Measurements from ENCODE around the gene AMIGO2. TPM values are rescaled to one million over a fixed set of nuclear protein-coding genes. Genes with fewer than 3 reads are reported as not detected.
"Not testable (repeated sequence)": the region's sequence is repeated elsewhere in the genome, so short reads cannot be mapped to it uniquely, and the experiment has no call there.

AMIGO2 gene
- total RNA-seq, 1 experiment from 2014 or later: 19.0 TPM

DNA sequence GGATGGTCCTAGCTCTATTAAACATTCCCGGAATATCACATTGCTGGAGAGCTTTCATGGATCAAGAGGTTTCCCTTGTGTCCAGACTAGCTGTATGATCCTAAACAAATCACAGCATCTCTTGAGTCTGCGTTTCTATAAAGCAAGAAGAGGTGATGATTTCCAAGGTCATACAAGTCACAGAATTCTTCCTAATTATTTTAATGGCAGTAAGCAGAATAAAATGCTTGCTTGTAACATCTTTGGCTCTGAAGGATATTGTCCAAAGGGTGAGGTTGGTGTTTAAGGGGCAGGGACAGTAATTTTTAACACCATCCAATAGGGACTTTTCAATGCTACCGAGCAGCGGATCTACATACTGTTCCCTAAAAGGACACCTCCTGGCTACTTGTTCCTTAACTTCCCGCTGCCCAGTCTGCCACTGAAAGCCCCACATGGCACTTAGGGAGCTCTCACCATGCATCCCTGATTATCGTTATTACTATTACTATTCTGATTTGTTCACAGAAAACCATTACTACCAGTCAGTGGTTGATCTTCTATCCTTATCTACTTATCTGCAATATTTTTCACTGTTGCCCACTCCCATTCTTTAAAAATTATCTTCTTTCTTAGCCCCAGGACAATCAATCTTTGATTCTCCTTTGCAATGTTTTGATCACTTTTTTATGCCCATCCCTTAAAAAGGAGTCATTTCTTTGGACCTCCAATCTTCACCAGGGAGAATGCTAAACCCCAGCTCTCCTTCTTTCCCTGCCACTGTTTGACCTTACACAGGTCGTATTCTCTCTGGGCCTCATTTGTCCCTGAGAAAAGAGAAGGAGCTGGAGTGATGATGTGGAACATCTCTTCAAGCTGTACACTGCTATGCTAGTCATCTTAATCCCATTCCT lies 4.3 kb downstream of the AMIGO2 start:
- Histone ChIP-seq H3K4me3 (no peak overlapping the region), H3K4me1 (replicated peaks) (peaks cover 22% of the 10 kb centered on the region), H3K27ac (no peak overlapping the region), H3K36me3 (peaks cover 12% of the 10 kb centered on the region), H3K9me3 (replicated peaks) (no peaks in the 10 kb centered on the region), H3K27me3 (replicated peaks) (no peaks in the 10 kb centered on the region)
- no peak for DNase-seq (ENCODE audit: low read depth in 1 of 2, low spot score in 2 of 2)

DNA sequence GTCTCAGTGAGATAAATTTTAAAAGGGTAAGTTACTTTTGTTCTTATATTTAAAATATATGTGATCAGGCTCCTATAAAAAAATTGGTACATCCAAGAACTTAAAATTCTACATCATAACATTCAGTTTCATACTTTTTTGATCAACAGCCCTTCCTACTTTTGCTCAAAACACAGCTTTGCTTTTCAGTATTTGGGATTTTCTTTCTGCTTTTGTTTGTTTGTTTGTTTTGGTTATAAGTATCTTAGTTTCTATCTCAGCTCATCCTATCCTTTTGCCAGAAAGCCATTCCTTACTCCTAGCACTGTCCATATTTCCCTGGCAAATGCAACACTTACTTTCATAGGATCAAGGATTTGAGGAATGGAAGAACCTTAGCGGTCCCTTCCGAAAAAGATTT lies 5.0 kb downstream of the AMIGO2 start:
- Histone ChIP-seq H3K9me3 (replicated peaks) (no peaks in the 10 kb centered on the region), H3K27ac (no peak overlapping the region), H3K4me1 (replicated peaks) (peaks cover 22% of the 10 kb centered on the region), H3K27me3 (replicated peaks) (no peaks in the 10 kb centered on the region), H3K4me3 (no peak overlapping the region), H3K36me3 (peaks cover 12% of the 10 kb centered on the region)
- DNase-seq (ENCODE audit: low read depth in 1 of 2, low spot score in 2 of 2): no peak

DNA sequence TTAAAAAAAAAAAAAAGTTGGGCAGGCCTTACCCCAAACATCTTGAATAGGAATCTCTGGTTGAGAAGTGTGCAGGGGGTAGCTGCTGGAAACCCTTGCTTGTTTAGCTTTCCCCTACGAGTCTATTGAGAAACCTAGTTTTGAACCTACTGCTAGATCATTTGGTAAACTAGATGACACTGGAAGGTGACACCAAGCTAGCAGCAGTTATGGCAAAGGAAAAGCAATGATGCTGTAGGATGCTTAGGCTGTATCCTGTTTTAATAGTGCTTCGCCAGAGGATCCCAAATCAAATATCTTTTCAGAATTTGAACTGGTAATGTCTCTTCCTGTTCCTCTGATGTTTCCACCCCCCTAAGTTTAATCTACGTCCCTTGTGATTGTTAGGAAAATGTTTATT lies 5.8 kb downstream of the AMIGO2 start:
- Histone ChIP-seq H3K4me3 (no peak overlapping the region), H3K4me1 (replicated peaks) (peaks cover 22% of the 10 kb centered on the region), H3K36me3 (peaks cover 12% of the 10 kb centered on the region), H3K27ac (no peak overlapping the region), H3K9me3 (replicated peaks) (no peaks in the 10 kb centered on the region), H3K27me3 (replicated peaks) (no peaks in the 10 kb centered on the region)
- DNase-seq (ENCODE audit: low read depth in 1 of 2, low spot score in 2 of 2): no peak

DNA sequence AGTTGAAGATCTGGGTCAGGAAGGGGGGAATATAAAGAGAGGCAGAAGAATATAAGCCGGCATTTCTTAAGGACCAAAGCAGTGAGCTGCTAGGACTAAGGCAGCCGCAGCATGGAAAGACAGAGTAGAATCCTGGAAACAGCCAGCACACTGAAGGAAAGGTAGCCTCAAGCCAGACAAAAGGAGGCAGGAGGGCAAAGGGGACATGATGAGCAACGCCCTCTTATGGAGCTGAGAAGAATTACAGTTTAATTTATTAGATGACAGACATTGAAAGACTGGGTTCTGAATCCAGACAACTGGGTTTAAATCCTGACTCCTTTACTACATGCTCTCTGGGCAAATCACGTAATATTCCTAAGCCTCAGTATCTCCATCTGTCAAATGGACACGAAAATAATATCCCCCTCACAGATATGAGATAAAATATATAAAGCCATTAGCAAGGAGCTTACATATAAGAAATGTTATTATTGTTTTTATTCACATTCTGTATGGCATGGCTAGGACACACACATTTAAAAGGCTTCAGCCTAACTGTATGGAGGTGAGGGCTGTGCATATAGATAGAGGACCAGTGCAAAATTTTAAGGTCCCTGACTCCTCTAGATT lies 8.4 kb downstream of the AMIGO2 start:
- H3K9me3 ChIP-seq (replicated peaks): no peaks in the 10 kb centered on the region; the same call in 1 of the 2 replicates
- H3K27me3 ChIP-seq (replicated peaks): no peaks in the 10 kb centered on the region
- no peak for DNase-seq (ENCODE audit: low read depth in 1 of 2, low spot score in 2 of 2)
- H3K4me1 ChIP-seq (replicated peaks): no peaks in the 10 kb centered on the region
- H3K4me3 ChIP-seq: no peak overlapping the region
- no peaks in the 10 kb centered on the region; the same call in 1 of the 2 replicates for H3K36me3 ChIP-seq
- no peak overlapping the region for H3K27ac ChIP-seq

DNA sequence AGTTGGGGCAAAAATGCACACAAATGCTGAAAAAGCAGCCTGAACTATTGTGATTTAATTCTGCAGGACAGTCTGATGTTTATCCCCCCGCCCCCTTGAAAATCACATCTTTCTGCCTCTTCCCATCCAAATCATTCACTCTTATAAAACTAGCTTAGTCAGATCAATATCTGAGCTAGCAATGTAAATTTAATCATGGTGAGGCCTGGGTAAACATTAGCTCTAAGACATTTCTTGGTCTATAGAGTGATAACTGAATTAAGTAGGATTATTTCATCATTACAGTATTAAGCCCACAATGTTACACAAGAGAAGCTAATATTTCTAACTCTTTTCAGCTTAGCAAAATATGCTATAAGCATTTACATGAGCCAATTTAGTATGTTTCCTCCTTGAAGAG lies 9.4 kb downstream of the AMIGO2 start:
- DNase-seq (ENCODE audit: low read depth in 1 of 2, low spot score in 2 of 2): no peak
- Histone ChIP-seq H3K27me3 (replicated peaks) (no peaks in the 10 kb centered on the region), H3K27ac (no peak overlapping the region), H3K9me3 (replicated peaks) (no peaks in the 10 kb centered on the region; the same call in 1 of the 2 replicates), H3K4me3 (no peak overlapping the region), H3K4me1 (replicated peaks) (no peaks in the 10 kb centered on the region), H3K36me3 (no peaks in the 10 kb centered on the region; the same call in 1 of the 2 replicates)

DNA sequence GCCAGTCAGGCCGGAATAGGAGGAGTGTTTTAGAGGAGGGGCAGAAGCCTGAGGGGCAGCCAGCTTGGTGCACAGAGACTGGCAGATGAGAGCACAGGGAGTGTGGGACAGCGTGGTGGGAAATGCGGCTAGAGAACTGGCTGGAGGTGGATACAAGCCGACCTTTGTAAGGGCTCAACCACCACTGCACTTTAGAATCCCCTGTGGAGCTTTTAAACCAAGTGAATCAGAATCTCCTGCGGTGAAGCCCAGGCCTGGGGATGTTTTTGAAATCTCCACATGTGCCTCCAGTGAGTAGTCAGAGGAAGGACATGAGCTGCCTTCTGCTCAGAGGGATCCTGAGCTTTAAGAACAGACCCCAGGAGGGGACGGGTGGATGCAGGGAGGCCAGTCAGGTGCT lies 11.2 kb downstream of the AMIGO2 start:
- H3K27ac ChIP-seq: no peak overlapping the region
- no peak overlapping the region for H3K4me3 ChIP-seq
- no peaks in the 10 kb centered on the region for H3K27me3 ChIP-seq (replicated peaks)
- H3K4me1 ChIP-seq (replicated peaks): no peaks in the 10 kb centered on the region
- DNase-seq (ENCODE audit: low read depth in 1 of 2, low spot score in 2 of 2): no peak
- H3K36me3 ChIP-seq: no peaks in the 10 kb centered on the region; the same call in 1 of the 2 replicates
- H3K9me3 ChIP-seq (replicated peaks): no peaks in the 10 kb centered on the region; the same call in 1 of the 2 replicates

DNA sequence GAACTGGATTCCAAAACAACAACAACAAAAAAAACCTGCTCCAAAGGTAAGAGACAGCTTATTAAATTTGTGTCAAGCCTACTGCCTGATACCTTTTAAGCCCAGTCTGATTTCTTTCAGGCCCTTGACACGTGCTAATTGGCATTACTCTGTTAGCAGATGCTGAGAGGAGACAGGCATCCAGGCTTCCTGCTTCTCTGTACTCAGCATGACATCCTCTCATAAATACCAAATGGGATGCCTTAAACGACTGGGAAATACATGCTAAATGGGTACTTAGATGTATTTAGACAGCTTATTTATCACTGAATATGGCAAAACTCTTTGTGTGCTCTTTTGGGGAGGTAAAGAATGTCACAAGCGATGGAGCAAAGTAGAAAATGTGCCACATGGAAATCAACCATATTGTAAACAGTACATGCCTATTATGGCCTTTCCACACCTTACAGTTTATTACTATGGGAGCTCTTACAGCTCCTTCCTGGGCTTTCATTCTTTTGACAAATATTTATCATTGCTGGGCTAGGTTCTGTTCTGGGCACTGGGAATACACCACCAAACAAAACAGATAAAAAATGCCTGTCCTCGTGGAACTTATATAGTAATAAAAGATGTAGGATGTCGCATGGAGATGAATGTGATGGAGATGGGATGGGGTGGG lies 11.9 kb downstream of the AMIGO2 start:
- no peak overlapping the region for H3K27ac ChIP-seq
- no peak for DNase-seq (ENCODE audit: low read depth in 1 of 2, low spot score in 2 of 2)
- no peak overlapping the region for H3K4me3 ChIP-seq
- no peaks in the 10 kb centered on the region for H3K27me3 ChIP-seq (replicated peaks)
- H3K4me1 ChIP-seq (replicated peaks): no peaks in the 10 kb centered on the region
- H3K36me3 ChIP-seq: no peaks in the 10 kb centered on the region; the same call in 1 of the 2 replicates
- no peaks in the 10 kb centered on the region; the same call in 1 of the 2 replicates for H3K9me3 ChIP-seq (replicated peaks)

DNA sequence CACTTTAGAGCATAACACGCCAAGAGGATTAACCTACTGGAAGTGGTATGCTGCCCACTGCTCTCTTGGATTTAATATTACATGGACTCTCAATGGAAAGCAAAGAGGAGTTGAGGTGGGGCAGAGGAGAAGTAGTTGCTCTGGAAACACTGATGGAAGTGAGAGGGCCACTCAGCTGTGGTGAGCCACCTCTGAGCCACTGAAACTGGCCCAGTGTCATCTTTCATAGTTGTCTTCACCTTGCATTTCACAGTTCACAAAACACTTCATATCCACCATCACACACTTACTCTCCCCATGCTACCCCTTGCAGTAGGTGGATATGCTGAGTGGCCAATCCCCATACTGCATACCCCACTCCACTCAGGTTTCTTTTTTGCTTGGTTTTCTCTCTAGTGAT lies 12.6 kb downstream of the AMIGO2 start:
- no peaks in the 10 kb centered on the region; the same call in 1 of the 2 replicates for H3K9me3 ChIP-seq (replicated peaks)
- no peak for DNase-seq (ENCODE audit: low read depth in 1 of 2, low spot score in 2 of 2)
- H3K4me3 ChIP-seq: no peak overlapping the region
- H3K4me1 ChIP-seq (replicated peaks): no peaks in the 10 kb centered on the region
- no peak overlapping the region for H3K27ac ChIP-seq
- H3K36me3 ChIP-seq: no peaks in the 10 kb centered on the region; the same call in 1 of the 2 replicates
- no peaks in the 10 kb centered on the region for H3K27me3 ChIP-seq (replicated peaks)

DNA sequence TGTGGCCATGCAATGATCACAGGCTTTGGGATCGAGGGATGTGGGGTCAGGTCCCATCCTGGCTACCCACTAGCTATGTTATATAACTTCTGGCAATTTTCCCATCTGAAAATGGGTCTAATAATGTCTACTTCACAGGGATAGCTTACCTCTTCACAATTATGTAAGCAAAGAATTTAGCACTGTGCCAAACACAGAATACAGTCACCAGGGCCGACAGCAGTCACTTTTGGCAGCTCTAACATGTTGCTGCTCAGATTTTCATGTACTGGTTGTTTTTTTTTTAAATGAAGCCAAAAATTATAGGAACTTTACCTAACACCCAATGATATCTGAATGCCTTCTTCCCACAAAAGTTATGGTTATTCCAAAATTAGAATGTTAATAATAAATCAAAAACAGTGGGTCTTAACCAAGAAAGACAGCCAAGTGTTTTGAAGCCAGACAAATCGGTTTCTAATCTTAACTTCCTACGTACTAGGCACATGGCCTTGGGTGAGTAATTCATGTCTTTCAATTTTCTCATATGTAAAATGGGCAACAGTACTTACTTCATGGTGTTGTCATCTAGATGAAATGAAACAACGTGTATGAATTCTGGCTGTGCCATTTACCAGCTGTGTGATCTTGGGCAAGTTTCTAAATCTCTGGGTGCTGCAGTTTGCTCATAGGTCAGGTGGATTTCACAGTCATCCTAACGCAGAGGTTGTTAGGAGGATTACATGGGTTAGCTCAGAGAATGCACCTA lies 13.3 kb downstream of the AMIGO2 start:
- Histone ChIP-seq H3K27ac (no peak overlapping the region), H3K4me3 (no peak overlapping the region), H3K27me3 (replicated peaks) (no peaks in the 10 kb centered on the region), H3K4me1 (replicated peaks) (no peaks in the 10 kb centered on the region), H3K9me3 (replicated peaks) (no peaks in the 10 kb centered on the region; the same call in 1 of the 2 replicates), H3K36me3 (no peaks in the 10 kb centered on the region; the same call in 1 of the 2 replicates)
- DNase-seq (ENCODE audit: low read depth in 1 of 2, low spot score in 2 of 2): no peak

DNA sequence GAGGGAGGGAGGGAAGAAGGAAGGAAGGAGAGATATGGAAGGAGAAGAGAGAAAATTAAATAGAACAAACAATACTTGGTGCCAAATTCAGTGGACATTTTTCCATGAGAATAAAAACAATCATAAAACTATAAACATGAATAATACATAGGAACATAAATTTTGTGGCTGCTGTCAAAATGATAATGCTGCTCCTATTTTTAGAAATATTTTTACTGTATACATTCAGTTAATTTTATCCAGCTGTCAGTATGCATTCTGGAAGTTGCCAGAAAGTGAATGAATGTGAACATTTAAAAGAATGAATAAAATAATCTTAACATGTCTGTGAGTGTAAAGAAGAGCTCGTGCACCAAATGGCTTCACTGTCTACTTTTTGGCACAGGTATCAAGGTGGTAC lies 14.2 kb downstream of the AMIGO2 start:
- no peak for DNase-seq (ENCODE audit: low read depth in 1 of 2, low spot score in 2 of 2)
- no peak overlapping the region for H3K4me3 ChIP-seq

DNA sequence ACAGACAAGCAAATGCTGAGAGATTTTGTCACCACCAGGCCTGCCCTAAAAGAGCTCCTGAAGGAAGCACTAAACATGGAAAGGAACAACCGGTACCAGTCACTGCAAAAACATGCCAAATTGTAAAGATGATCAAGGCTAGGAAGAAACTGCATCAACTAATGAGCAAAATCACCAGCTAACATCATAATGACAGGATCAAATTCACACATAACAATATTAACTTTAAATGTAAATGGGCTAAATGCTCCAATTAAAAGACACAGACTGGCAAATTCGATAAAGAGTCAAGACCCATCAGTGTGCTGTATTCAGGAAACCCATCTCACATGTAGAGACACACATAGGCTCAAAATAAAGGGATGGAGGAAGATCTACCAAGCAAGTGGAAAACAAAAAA lies 21.1 kb downstream of the AMIGO2 start:
- not testable (repeated sequence) for H3K27me3 ChIP-seq (replicated peaks); H3K9me3 ChIP-seq (replicated peaks)

More for the DNA sequence above, 14.2 kb downstream of the AMIGO2 start:
- Histone ChIP-seq H3K9me3 (replicated peaks) (no peaks in the 10 kb centered on the region; the same call in 1 of the 2 replicates), H3K27me3 (replicated peaks) (no peaks in the 10 kb centered on the region), H3K27ac (no peak overlapping the region), H3K4me1 (replicated peaks) (no peaks in the 10 kb centered on the region), H3K36me3 (no peaks in the 10 kb centered on the region)

DNA sequence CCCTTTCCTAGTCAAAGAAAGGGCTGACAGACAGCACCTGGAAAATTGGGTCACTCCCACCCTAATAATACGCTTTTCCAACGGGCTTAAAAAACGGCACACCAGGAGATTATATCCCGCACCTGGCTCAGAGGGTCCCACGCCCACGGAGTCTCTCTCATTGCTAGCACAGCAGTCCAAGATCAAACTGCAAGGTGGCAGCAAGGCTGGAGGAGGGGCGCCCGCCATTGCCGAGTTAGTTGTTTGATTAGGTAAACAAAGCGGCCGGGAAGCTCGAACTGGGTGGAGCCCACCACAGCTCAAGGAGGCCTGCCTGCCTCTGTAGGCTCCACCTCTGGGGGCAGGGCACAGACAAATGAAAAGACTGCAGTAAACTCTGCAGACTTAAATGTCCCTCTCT lies 22.8 kb downstream of the AMIGO2 start:
- not testable (repeated sequence) for H3K9me3 ChIP-seq (replicated peaks); H3K4me3 ChIP-seq; H3K27ac ChIP-seq

More for the DNA sequence above, 21.1 kb downstream of the AMIGO2 start:
- not testable (repeated sequence) for H3K4me1 ChIP-seq (replicated peaks); H3K4me3 ChIP-seq; H3K27ac ChIP-seq; H3K36me3 ChIP-seq; DNase-seq (ENCODE audit: low read depth in 1 of 2, low spot score in 2 of 2)

DNA sequence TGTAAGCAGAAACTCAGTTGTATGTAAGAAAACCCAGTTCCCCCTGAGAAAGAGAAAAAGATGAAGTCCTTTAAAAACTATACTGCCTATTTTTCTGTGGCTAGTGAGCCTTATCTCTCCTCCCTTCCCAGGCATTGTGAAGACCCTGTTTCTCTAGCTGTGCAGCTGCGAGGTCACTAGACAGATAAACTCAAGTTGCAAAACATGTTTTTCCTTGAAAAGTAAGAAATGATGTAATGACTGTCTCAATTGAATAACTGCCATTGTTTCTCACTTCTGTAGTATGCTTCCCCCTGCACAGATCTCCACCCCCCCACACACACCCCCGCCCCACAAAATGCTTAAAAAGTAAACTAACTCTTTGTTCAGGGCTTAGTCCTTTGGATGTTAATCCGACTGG lies 23.9 kb downstream of the AMIGO2 start:
- H3K27me3 ChIP-seq (replicated peaks); H3K27ac ChIP-seq; H3K36me3 ChIP-seq; H3K4me3 ChIP-seq; H3K4me1 ChIP-seq (replicated peaks); H3K9me3 ChIP-seq (replicated peaks); DNase-seq (ENCODE audit: low read depth in 1 of 2, low spot score in 2 of 2): not testable (repeated sequence)

More for the DNA sequence above, 22.8 kb downstream of the AMIGO2 start:
- not testable (repeated sequence) for H3K4me1 ChIP-seq (replicated peaks); H3K36me3 ChIP-seq; DNase-seq (ENCODE audit: low read depth in 1 of 2, low spot score in 2 of 2); H3K27me3 ChIP-seq (replicated peaks)
